HepG2 (cell line): Measurements from ENCODE around the gene BTK. TPM values are rescaled to one million over a fixed set of nuclear protein-coding genes. Genes with fewer than 3 reads are reported as not detected.

Experiments used
- ATAC-seq: fragments of 200-7000 bp; cut with Tn5 transposase; 3 replicates; pipeline ENCODE4 v1.9.1; 2020; ENCODE audit warnings: mild to moderate bottlenecking, moderate library complexity
- BruUV-seq: library from RNA; stranded (reverse); fragments of 400-500 nt; replicated peaks from 2 replicates; lab custom pipeline; 2021; lab: Mats Ljungman, UMichigan
- CTCF ChIA-PET: fragments of 300-600 bp; formaldehyde crosslinking; extraction: SDS; loops from one replicate; lab custom pipeline; 2021; ENCODE audit warnings: low total read pairs, inconsistent platforms, low intra/inter-chr PET ratio; lab: Yijun Ruan, JAX
- POLR2A ChIA-PET: fragments of 350-600 bp; sonication (Branson Sonifier 250); formaldehyde crosslinking; loops from one replicate; lab custom pipeline; 2020; ENCODE audit warnings: antibody characterized with exemption, inconsistent platforms; lab: Yijun Ruan, JAX
- DNase-seq: peaks from one replicate; pipeline ENCODE4 v3.0.0-alpha.2; 2015; ENCODE audit warnings: low spot score
- FAIRE-seq: peaks from 3 replicates; lab custom pipeline; 2011; peaks lifted over from hg19 to GRCh38; lab: Jason Lieb, UNC
- H2AFZ ChIP-seq: one replicate; pipeline ENCODE4 v1.6.1; 2011; ENCODE audit warnings: low read length, inconsistent platforms
- H3K27ac ChIP-seq: fragments of 300-600 bp; 3 replicates; pipeline ENCODE4 v1.8.0; 2011; ENCODE audit warnings: mixed run types, mild to moderate bottlenecking, mixed read lengths, low read length, inconsistent platforms; ENCODE audit not compliant: insufficient read depth; ENCODE audit errors: extremely low read length
- H3K27me3 ChIP-seq, 2 experiments: fragments of 200-600 bp in 1 of 2; 2 replicates in 1 of 2; 3 replicates in 1 of 2; pipeline versions ENCODE4 v1.6.0 to v1.8.0; 2011; ENCODE audit warnings: low read length in 2 of 2, mild to moderate bottlenecking in 2 of 2, moderate library complexity in 2 of 2, inconsistent platforms in 1 of 2; ENCODE audit not compliant: insufficient read depth in 2 of 2, control insufficient read depth in 1 of 2
- H3K36me3 ChIP-seq, 2 experiments: fragments of 200-600 bp in 1 of 2; replicated peaks in 1 of 2; 2 replicates in 1 of 2; 3 replicates in 1 of 2; pipeline versions ENCODE4 v1.5.1 to v1.8.0; 2011; ENCODE audit warnings: low read length in 2 of 2, inconsistent platforms in 1 of 2; ENCODE audit not compliant: insufficient read depth in 2 of 2, control insufficient read depth in 1 of 2
- H3K4me1 ChIP-seq: 2 replicates; pipeline ENCODE4 v1.5.1; 2012; ENCODE audit warnings: low read length, inconsistent platforms; ENCODE audit not compliant: insufficient read depth
- H3K4me2 ChIP-seq: 2 replicates; pipeline ENCODE4 v1.6.0; 2011; ENCODE audit warnings: low read depth, low read length, inconsistent platforms
- H3K4me3 ChIP-seq, 3 experiments: fragments of 200-600 bp in 1 of 3; sonication (generic), shearing (Covaris generic) in 1 of 3; replicated peaks in 1 of 3; 2 replicates each; pipeline ENCODE4 v1.5.1; 2011 to 2016; ENCODE audit warnings: low read length in 3 of 3, inconsistent platforms in 2 of 3, low read depth in 2 of 3, mild to moderate bottlenecking in 2 of 3, control low read depth in 1 of 3, mixed read lengths in 1 of 3; ENCODE audit not compliant: insufficient read depth in 1 of 3
- H3K79me2 ChIP-seq: one replicate; pipeline ENCODE4 v1.6.1; 2011; ENCODE audit warnings: low read length, inconsistent platforms; ENCODE audit not compliant: insufficient read depth
- H3K9ac ChIP-seq: 2 replicates; pipeline ENCODE4 v1.6.0; 2011; ENCODE audit warnings: mild to moderate bottlenecking, low read depth, low read length, inconsistent platforms; ENCODE audit not compliant: insufficient read depth
- H3K9me3 ChIP-seq: 2 replicates; pipeline ENCODE4 v1.5.1; 2012; ENCODE audit warnings: mild to moderate bottlenecking, low read length
- H4K20me1 ChIP-seq: 2 replicates; pipeline ENCODE4 v1.6.0; 2011; ENCODE audit warnings: inconsistent platforms, mild to moderate bottlenecking, low read length, moderate library complexity; ENCODE audit not compliant: insufficient read depth
- ATF3 ChIP-seq: sonication (generic); formaldehyde crosslinking; IDR thresholded peaks from 2 replicates; pipeline ENCODE4 v1.4.0; 2020; ENCODE audit warnings: missing genetic modification reagents
- EZH2 ChIP-seq: conservative IDR thresholded peaks from 2 replicates; pipeline ENCODE4 v1.6.1; 2012; ENCODE audit warnings: mild to moderate bottlenecking, low read depth, low read length, moderate library complexity
- HNRNPK ChIP-seq: fragments of 200-400 bp; formaldehyde crosslinking; IDR thresholded peaks from 2 replicates; pipeline ENCODE4 v1.6.1; 2018; ENCODE audit warnings: low read length, low read depth, moderate library complexity, mild to moderate bottlenecking; ENCODE audit not compliant: poor library complexity, severe bottlenecking
- IKZF1 ChIP-seq: fragments of 450-650 bp; IDR thresholded peaks from 2 replicates; pipeline ENCODE4 v1.7.1; 2016
- KDM2A ChIP-seq: sonication (generic); formaldehyde crosslinking; IDR thresholded peaks from 2 replicates; pipeline ENCODE4 v1.4.0; 2020; ENCODE audit warnings: low read depth, missing genetic modification reagents, borderline replicate concordance
- MXD4 ChIP-seq: IDR thresholded peaks from 2 replicates; pipeline ENCODE4 v1.6.1; 2016; ENCODE audit warnings: mild to moderate bottlenecking, missing biosample characterization, missing genetic modification reagents
- MXI1 ChIP-seq: IDR thresholded peaks from 3 replicates; pipeline ENCODE4 v1.6.1; 2012; ENCODE audit warnings: low read depth, low read length, inconsistent platforms, borderline replicate concordance
- NCOA5 ChIP-seq: sonication (generic); formaldehyde crosslinking; IDR thresholded peaks from 2 replicates; pipeline ENCODE4 v1.4.0; 2020; ENCODE audit warnings: missing genetic modification reagents
- PHF5A ChIP-seq: IDR thresholded peaks from one replicate; pipeline ENCODE4 v1.6.1; 2018; ENCODE audit warnings: low read depth, missing genetic modification reagents; ENCODE audit not compliant: unreplicated experiment
- TRAFD1 ChIP-seq: sonication (generic); formaldehyde crosslinking; IDR thresholded peaks from 2 replicates; pipeline ENCODE4 v1.5.1; 2020; ENCODE audit warnings: missing genetic modification reagents, mild to moderate bottlenecking, borderline replicate concordance
- ZBTB21 ChIP-seq: sonication (generic); formaldehyde crosslinking; IDR thresholded peaks from 2 replicates; pipeline ENCODE4 v1.4.0; 2020; ENCODE audit warnings: missing genetic modification reagents
- ZBTB4 ChIP-seq: sonication (generic); formaldehyde crosslinking; IDR thresholded peaks from 2 replicates; pipeline ENCODE4 v1.4.0; 2020; ENCODE audit warnings: missing genetic modification reagents, mild to moderate bottlenecking, borderline replicate concordance
- ZNF136 ChIP-seq: sonication (generic); formaldehyde crosslinking; IDR thresholded peaks from 2 replicates; pipeline ENCODE4 v1.8.1; 2022; ENCODE audit warnings: low read depth, mild to moderate bottlenecking, moderate library complexity, missing genetic modification reagents
- ZNF160 ChIP-seq: sonication (generic); formaldehyde crosslinking; IDR thresholded peaks from 2 replicates; pipeline ENCODE4 v1.8.0; 2022; ENCODE audit warnings: mild to moderate bottlenecking, inconsistent platforms, missing genetic modification reagents
- ZNF3 ChIP-seq: IDR thresholded peaks from 2 replicates; pipeline ENCODE4 v1.7.0; 2017; ENCODE audit warnings: inconsistent platforms
- WGBS: methylation state at CpG from one replicate; pipeline ENCODE4 v1.1.6; 2017; ENCODE audit warnings: low lambda C conversion rate; 5-methylcytosine and 5-hydroxymethylcytosine counted together
- in situ Hi-C: cut with HindIII; loops from 2 replicates; pipeline ENCODE4 v1.10.0; 2017; ENCODE audit warnings: low pct_unique_long_range_greater_than_20kb; ENCODE audit not compliant: extremely low pct_ligation_motif_present
- intact Hi-C: fragments of 100-400 bp; cut with micrococcal nuclease; formaldehyde crosslinking; loops from one replicate; pipeline ENCODE4 v1.10.0; 2022; ENCODE audit not compliant: unreplicated experiment
- polyA plus RNA-seq, 8 experiments: library from polyadenylated mRNA; depleted of rRNA in 3 of 8; stranded (reverse) in 7 of 8; unstranded in 1 of 8; fragments of >200 nt; fragmentation: Illumina TruSeq in 4 of 8; extraction: Trizol in 4 of 8; gene quantifications; 2 replicates each; pipeline versions ENCODE4 v1.2.1 to v1.2.3, GENCODE V29; 2011 to 2016; ENCODE audit warnings: low read depth in 4 of 8, missing spikeins in 1 of 8, mixed read lengths in 1 of 8; ENCODE audit not compliant: insufficient read depth in 1 of 8
- total RNA-seq, 5 experiments: library from RNA; depleted of rRNA; stranded (reverse); fragments of >200 nt; fragmentation: Illumina TruSeq; extraction: Trizol; gene quantifications; 2 replicates each; pipeline ENCODE4 v1.2.3, GENCODE V29; 2016; ENCODE audit warnings: low read depth in 1 of 5

Gene BTK
- total and polyA plus RNA-seq, 2 of the 13 experiments (the other 11 are each of a cell fraction or from before 2014, with no cell fraction given), result not detected

GRCh38 chrX:101429934-101430333 is 43.9 kb upstream of the BTK start:
- ATAC-seq (no peak), DNase-seq (no peak), FAIRE-seq (no peak)
- no TSS peak for BruUV-seq
- Histone ChIP-seq H2AFZ (no peak overlapping the region), H3K9me3 (no peaks in the 10 kb centered on the region), H3K27ac (no peak overlapping the region), H3K79me2 (no peaks in the 10 kb centered on the region), H3K4me2 (no peak overlapping the region), H3K9ac (no peak overlapping the region), H3K4me1 (no peaks in the 10 kb centered on the region), H3K36me3 (no peaks in the 10 kb centered on the region), H4K20me1 (no peaks in the 10 kb centered on the region), H3K27me3 (no peaks in the 10 kb centered on the region), H3K4me3 (no peak overlapping the region)
- intact Hi-C loops, result no loop called here
- CTCF ChIA-PET, result no interaction called here
- POLR2A ChIA-PET, result no interaction called here
- TF ChIP-seq NCOA5 (no peak), ZNF136 (no peak), MXI1 (no peak), ZNF160 (CRISPR knock-in tag) (no peak), MXD4 (no peak), KDM2A (CRISPR knock-in tag) (no peak), TRAFD1 (CRISPR knock-in tag) (no peak), IKZF1 (no peak), ATF3 (CRISPR knock-in tag) (no peak), ZBTB21 (CRISPR knock-in tag) (no peak), ZNF3 (CRISPR knock-in tag) (no peak), ZBTB4 (CRISPR knock-in tag) (no peak), HNRNPK (no peak), EZH2 (no peak), PHF5A (CRISPR knock-in tag) (no peak)
- in situ Hi-C loops, result no loop called here
- WGBS, result 7% methylated on average over 1 of the region's 1 CpG
